Endodermal cell (in vitro differentiated cells): ENCODE measurements around the gene ANKRD45. TPM values are rescaled to one million over a fixed set of nuclear protein-coding genes. Genes with fewer than 3 reads are reported as not detected.
"Not testable (repeated sequence)": the region's sequence is repeated elsewhere in the genome, so short reads cannot be mapped to it uniquely, and the experiment has no call there.

Experiments
- DNase-seq: peaks from one replicate; pipeline ENCODE4 v3.0.0-alpha.2; 2017
- H3K27ac ChIP-seq: 2 replicates; pipeline ENCODE4 v1.5.1; 2013; ENCODE audit warnings: mild to moderate bottlenecking, low read depth, low read length, moderate library complexity
- H3K27me3 ChIP-seq: 2 replicates; pipeline ENCODE4 v1.6.1; 2013; ENCODE audit warnings: mild to moderate bottlenecking, low read length, moderate library complexity; ENCODE audit not compliant: insufficient read depth, control insufficient read depth, poor library complexity, severe bottlenecking
- H3K36me3 ChIP-seq: 2 replicates; pipeline ENCODE4 v1.7.0; 2013; ENCODE audit warnings: mild to moderate bottlenecking, low read length, moderate library complexity; ENCODE audit not compliant: control insufficient read depth, insufficient read depth
- H3K4me1 ChIP-seq: one replicate; pipeline ENCODE4 v1.7.0; 2013; ENCODE audit warnings: low read length; ENCODE audit not compliant: control insufficient read depth, insufficient read depth
- H3K4me3 ChIP-seq: 2 replicates; pipeline ENCODE4 v1.5.1; 2013; ENCODE audit warnings: mild to moderate bottlenecking, low read length, moderate library complexity
- H3K9ac ChIP-seq: 2 replicates; pipeline ENCODE4 v1.6.1; 2013; ENCODE audit warnings: mild to moderate bottlenecking, low read length, moderate library complexity; ENCODE audit not compliant: poor library complexity, severe bottlenecking; ENCODE audit errors: extremely low read depth
- H3K9me3 ChIP-seq: 2 replicates; pipeline ENCODE4 v1.6.1; 2013; ENCODE audit warnings: mild to moderate bottlenecking, low read length, moderate library complexity; ENCODE audit not compliant: control insufficient read depth
- H3K27ac Mint-ChIP-seq: 2 replicates; pipeline ENCODE4 v1.8.0; 2020; ENCODE audit warnings: mixed read lengths
- H3K27me3 Mint-ChIP-seq: 2 replicates; pipeline ENCODE4 v1.8.0; 2021; ENCODE audit warnings: mild to moderate bottlenecking, mixed read lengths; ENCODE audit not compliant: insufficient read depth
- H3K36me3 Mint-ChIP-seq: 2 replicates; pipeline ENCODE4 v1.8.0; 2020; ENCODE audit warnings: low read depth, mixed read lengths
- H3K4me1 Mint-ChIP-seq: 2 replicates; pipeline ENCODE4 v1.8.0; 2020; ENCODE audit warnings: mixed read lengths
- H3K4me3 Mint-ChIP-seq: 2 replicates; pipeline ENCODE4 v1.8.0; 2020; ENCODE audit warnings: mild to moderate bottlenecking, moderate library complexity, mixed read lengths
- H3K9me3 Mint-ChIP-seq: 2 replicates; pipeline ENCODE4 v1.8.0; 2020; ENCODE audit warnings: mild to moderate bottlenecking, mixed read lengths
- WGBS, 2 experiments: methylation state at CpG; one replicate each; pipeline versions ENCODE4 v1.1.5 to v1.1.7; 2013; ENCODE audit warnings: missing lambda C conversion rate in 2 of 2, mixed read lengths in 1 of 2; ENCODE audit not compliant: insufficient coverage in 1 of 2, insufficient read length in 1 of 2; 5-methylcytosine and 5-hydroxymethylcytosine counted together
- total RNA-seq, 2 donors: library from RNA; stranded (reverse); fragmentation: NEBNext Ultra II Directional in 1 of 2; extraction: Animal tissue kit (Norgen Biotek cat#: 25700) in 1 of 2; gene quantifications; 2 replicates in 1 of 2; 3 replicates in 1 of 2; pipeline ENCODE4 v1.2.1, GENCODE V29; 2021
- TF ChIP-seq, protein P1 (sequence below): fragments of 200-600 bp; sonication (generic); conservative IDR thresholded peaks from 2 replicates; pipeline ENCODE4 v1.5.0; 2021; ENCODE audit warnings: antibody characterized with exemption, mild to moderate bottlenecking

Gene ANKRD45
- total RNA-seq, 2 donors from 2014 or later, result 1.5 to 1.9 TPM

DNA sequence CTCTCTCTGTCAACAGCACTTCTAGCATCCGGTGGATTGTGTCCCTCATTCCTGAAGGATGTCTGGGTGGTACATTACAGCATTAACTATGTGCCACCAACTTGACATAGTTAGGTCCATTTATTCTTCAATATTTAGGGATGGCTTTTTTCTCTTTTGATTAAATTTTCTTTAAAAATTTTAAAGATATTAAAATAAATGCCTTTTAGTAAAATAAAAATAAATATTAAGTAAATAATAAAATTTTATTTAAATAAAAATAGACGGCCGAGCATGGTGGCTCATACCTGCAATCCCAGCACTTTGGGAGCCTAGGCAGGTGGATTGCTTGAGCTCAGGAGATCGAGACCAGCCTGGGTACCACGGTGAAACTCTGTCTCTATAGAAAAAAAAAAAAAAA is 35.5 kb upstream of the ANKRD45 start:
- no peak for DNase-seq
- Mint-ChIP-seq H3K4me1 (no peaks in the 10 kb centered on the region), H3K27ac (no peak overlapping the region), H3K4me3 (no peak overlapping the region), H3K27me3 (peaks cover 22% of the 10 kb centered on the region), H3K9me3 (peaks cover 1% of the 10 kb centered on the region), H3K36me3 (peaks cover 2% of the 10 kb centered on the region)
- TF ChIP-seq, protein P1, sequence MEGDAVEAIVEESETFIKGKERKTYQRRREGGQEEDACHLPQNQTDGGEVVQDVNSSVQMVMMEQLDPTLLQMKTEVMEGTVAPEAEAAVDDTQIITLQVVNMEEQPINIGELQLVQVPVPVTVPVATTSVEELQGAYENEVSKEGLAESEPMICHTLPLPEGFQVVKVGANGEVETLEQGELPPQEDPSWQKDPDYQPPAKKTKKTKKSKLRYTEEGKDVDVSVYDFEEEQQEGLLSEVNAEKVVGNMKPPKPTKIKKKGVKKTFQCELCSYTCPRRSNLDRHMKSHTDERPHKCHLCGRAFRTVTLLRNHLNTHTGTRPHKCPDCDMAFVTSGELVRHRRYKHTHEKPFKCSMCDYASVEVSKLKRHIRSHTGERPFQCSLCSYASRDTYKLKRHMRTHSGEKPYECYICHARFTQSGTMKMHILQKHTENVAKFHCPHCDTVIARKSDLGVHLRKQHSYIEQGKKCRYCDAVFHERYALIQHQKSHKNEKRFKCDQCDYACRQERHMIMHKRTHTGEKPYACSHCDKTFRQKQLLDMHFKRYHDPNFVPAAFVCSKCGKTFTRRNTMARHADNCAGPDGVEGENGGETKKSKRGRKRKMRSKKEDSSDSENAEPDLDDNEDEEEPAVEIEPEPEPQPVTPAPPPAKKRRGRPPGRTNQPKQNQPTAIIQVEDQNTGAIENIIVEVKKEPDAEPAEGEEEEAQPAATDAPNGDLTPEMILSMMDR, result no peak
- Histone ChIP-seq H3K4me1 (no peaks in the 10 kb centered on the region), H3K9me3 (no peaks in the 10 kb centered on the region), H3K36me3 (no peaks in the 10 kb centered on the region), H3K27ac (no peak overlapping the region), H3K9ac (no peak overlapping the region), H3K27me3 (no peaks in the 10 kb centered on the region), H3K4me3 (no peak overlapping the region)
- WGBS, 2 experiments, result 86% methylated on average over 5 of the region's 5 CpGs; no CpG with 5 or more reads in 1 of the 2 experiments

DNA sequence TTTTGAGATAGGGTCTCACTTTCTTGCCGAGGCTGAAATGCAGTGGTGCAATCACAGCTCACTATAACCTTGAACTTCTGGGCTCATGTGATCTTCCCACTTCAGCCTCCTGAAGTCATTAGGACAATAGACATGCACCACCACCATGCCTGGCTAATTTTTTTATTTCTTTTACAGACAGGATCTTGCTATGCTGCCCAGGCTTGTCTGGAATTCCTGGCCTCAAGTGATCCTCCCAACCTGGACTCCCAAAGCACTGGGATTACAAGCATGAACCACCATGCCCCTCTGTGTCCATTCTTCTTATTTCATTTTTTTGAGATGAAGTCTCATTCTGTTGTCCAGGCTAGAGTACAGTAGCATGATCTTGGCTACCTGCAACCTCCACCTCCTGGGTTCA is 33.1 kb upstream of the ANKRD45 start:
- no peaks in the 10 kb centered on the region for H3K27me3 ChIP-seq
- 83 to 94% methylated on average over 1 of the region's 1 CpG for WGBS, 2 experiments

DNA sequence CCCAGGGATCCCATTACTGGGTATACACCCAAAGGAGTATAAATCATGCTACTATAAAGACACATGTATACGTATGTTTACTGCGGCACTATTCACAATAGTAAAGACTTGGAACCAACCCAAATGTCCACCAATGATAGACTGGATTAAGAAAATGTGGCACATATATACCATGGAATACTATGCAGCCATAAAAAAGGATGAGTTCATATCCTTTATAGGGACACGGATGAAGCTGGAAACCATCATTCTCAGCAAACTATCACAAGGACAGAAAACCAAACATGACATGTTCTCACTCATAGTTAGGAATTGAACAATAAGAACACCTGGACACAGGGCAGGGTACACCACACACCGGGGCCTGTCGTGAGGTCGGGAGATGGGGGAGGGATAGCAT is 31.6 kb upstream of the ANKRD45 start:
- H3K4me3 Mint-ChIP-seq, H3K9ac ChIP-seq, H3K9me3 Mint-ChIP-seq, H3K27me3 ChIP-seq, H3K27ac Mint-ChIP-seq, H3K36me3 ChIP-seq, H3K9me3 ChIP-seq, H3K4me1 Mint-ChIP-seq, H3K4me3 ChIP-seq, H3K4me1 ChIP-seq, H3K36me3 Mint-ChIP-seq, DNase-seq, H3K27ac ChIP-seq: not testable (repeated sequence)
- peaks cover 39% of the 10 kb centered on the region for H3K27me3 Mint-ChIP-seq
- 97% methylated on average over 6 of the region's 6 CpGs; no CpG with 5 or more reads in 1 of the 2 experiments for WGBS, 2 experiments

More for the DNA sequence above, 33.1 kb upstream of the ANKRD45 start:
- Histone ChIP-seq H3K27ac (no peak overlapping the region), H3K9me3 (no peaks in the 10 kb centered on the region), H3K9ac (no peak overlapping the region), H3K36me3 (no peaks in the 10 kb centered on the region), H3K4me1 (no peaks in the 10 kb centered on the region), H3K4me3 (no peak overlapping the region)
- no peak for DNase-seq
- Mint-ChIP-seq H3K4me3 (no peak overlapping the region), H3K27me3 (peaks cover 34% of the 10 kb centered on the region), H3K4me1 (no peaks in the 10 kb centered on the region), H3K9me3 (peaks cover 1% of the 10 kb centered on the region), H3K27ac (no peak overlapping the region), H3K36me3 (peaks cover 2% of the 10 kb centered on the region)
- TF ChIP-seq, protein P1, result no peak

DNA sequence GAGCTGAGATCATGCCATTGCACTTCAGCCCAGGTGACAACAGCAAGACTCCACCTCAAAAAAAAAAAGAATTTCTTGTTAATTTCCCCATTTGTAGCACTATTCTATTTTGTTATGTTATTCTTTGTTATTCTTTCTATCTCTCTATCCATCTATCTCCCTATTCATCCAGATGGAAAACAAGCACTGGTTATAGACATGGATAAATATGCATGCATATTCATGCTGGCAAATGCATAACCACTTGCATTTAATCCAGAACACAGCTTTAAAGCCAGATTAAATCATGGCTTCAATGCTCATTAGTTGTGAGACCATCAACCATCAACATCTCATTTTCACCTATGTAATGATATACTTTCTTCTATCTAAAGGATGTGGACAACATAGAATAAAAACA is 23.6 kb upstream of the ANKRD45 start:
- Mint-ChIP-seq H3K9me3 (peaks cover 29% of the 10 kb centered on the region), H3K36me3 (no peaks in the 10 kb centered on the region)
- TF ChIP-seq, protein P1, result no peak

More for the DNA sequence above, 23.6 kb upstream of the ANKRD45 start:
- no peak overlapping the region for H3K27ac Mint-ChIP-seq
- Histone ChIP-seq H3K4me3 (no peak overlapping the region), H3K36me3 (no peaks in the 10 kb centered on the region), H3K4me1 (no peaks in the 10 kb centered on the region), H3K27ac (no peak overlapping the region), H3K9ac (no peak overlapping the region), H3K9me3 (peaks cover 14% of the 10 kb centered on the region), H3K27me3 (no peaks in the 10 kb centered on the region)
- peaks cover 32% of the 10 kb centered on the region for H3K4me1 Mint-ChIP-seq
- peaks cover 7% of the 10 kb centered on the region for H3K27me3 Mint-ChIP-seq
- DNase-seq, result no peak
- no peak overlapping the region for H3K4me3 Mint-ChIP-seq
